DND-41 (cell line): ENCODE measurements around the gene MAP1LC3B.

ENCODE experiments used
- CTCF ChIP-seq: IDR thresholded peaks from 2 replicates; pipeline ENCODE4 v1.5.1; 2012; ENCODE audit warnings: borderline replicate concordance, low read length, moderate library complexity, mild to moderate bottlenecking; ENCODE audit not compliant: poor library complexity, severe bottlenecking; ENCODE audit errors: extremely low read depth
- EZH2 ChIP-seq: IDR thresholded peaks from 3 replicates; pipeline ENCODE4 v1.6.1; 2012; ENCODE audit warnings: borderline replicate concordance, low read depth, mild to moderate bottlenecking, moderate library complexity, low read length, inconsistent platforms; ENCODE audit not compliant: severe bottlenecking

- no peak for TF ChIP-seq CTCF
- TF ChIP-seq EZH2, result no peak
Measured at GRCh38 chr16:87366288-87366687, 25.8 kb upstream of the MAP1LC3B start.
